GM23338 (cell line): ENCODE measurements around the gene ASPSCR1.

Experiments
- EZH2 ChIP-seq: fragments of 200-600 bp; sonication (generic); IDR thresholded peaks from one replicate; pipeline ENCODE4 v1.8.0; 2017; ENCODE audit warnings: antibody characterized with exemption, mild to moderate bottlenecking, low read depth; ENCODE audit not compliant: unreplicated experiment
- NANOG ChIP-seq: IDR thresholded peaks from 2 replicates; pipeline ENCODE4 v1.6.1; 2016; ENCODE audit warnings: antibody characterized with exemption, borderline replicate concordance
- POLR2AphosphoS5 ChIP-seq: IDR thresholded peaks from 2 replicates; pipeline ENCODE4 v1.6.1; 2016; ENCODE audit warnings: antibody characterized with exemption, low read depth
- ZNF331 ChIP-seq: fragments of 250-450 bp; sonication (Bioruptor Pico); IDR thresholded peaks from 2 replicates; pipeline ENCODE4 v1.5.0; 2020; ENCODE audit warnings: low read depth, mild to moderate bottlenecking, moderate library complexity
- TF ChIP-seq, protein P1 (sequence below), 2 experiments: fragments of 200-600 bp in 1 of 2; sonication (generic) in 1 of 2; conservative IDR thresholded peaks; 2 replicates each; pipeline versions ENCODE4 v1.5.1 to v1.6.1; 2016 to 2017; ENCODE audit warnings: antibody characterized with exemption in 2 of 2, low read depth in 2 of 2, mild to moderate bottlenecking in 2 of 2, moderate library complexity in 1 of 2
- TF ChIP-seq, protein P2 (sequence below): IDR thresholded peaks from one replicate; pipeline ENCODE4 v1.6.1; 2018; ENCODE audit warnings: antibody characterized with exemption; ENCODE audit not compliant: unreplicated experiment

DNA sequence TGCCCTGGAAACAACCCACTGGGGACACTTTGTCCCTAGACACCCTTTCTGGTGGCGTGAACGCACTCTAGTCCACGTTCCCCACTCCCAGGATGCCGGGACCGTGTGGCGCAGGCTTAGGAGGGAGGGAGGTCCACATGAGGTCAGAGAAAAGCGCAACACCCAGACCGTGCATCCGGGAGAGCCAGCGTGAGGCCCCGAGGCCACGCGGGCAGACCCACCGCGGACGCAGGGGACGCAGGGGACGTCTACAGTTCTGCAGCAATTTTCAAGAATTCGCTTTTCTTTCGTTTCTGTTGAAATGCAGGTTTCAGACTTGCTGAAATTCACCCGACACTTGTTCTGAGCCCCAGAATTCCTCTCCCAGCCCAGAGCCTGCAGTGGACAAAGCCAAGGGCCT, 69.5 kb downstream of the ASPSCR1 start:
- TF ChIP-seq, protein P1, sequence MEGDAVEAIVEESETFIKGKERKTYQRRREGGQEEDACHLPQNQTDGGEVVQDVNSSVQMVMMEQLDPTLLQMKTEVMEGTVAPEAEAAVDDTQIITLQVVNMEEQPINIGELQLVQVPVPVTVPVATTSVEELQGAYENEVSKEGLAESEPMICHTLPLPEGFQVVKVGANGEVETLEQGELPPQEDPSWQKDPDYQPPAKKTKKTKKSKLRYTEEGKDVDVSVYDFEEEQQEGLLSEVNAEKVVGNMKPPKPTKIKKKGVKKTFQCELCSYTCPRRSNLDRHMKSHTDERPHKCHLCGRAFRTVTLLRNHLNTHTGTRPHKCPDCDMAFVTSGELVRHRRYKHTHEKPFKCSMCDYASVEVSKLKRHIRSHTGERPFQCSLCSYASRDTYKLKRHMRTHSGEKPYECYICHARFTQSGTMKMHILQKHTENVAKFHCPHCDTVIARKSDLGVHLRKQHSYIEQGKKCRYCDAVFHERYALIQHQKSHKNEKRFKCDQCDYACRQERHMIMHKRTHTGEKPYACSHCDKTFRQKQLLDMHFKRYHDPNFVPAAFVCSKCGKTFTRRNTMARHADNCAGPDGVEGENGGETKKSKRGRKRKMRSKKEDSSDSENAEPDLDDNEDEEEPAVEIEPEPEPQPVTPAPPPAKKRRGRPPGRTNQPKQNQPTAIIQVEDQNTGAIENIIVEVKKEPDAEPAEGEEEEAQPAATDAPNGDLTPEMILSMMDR (conservative IDR thresholded peaks at IDR 0.05; ENCODE audit: low read depth in 2 of 2) = no peak
- no peak for TF ChIP-seq NANOG
- no peak for TF ChIP-seq ZNF331 (CRISPR knock-in tag)
- TF ChIP-seq EZH2 = no peak
- TF ChIP-seq, protein P2, sequence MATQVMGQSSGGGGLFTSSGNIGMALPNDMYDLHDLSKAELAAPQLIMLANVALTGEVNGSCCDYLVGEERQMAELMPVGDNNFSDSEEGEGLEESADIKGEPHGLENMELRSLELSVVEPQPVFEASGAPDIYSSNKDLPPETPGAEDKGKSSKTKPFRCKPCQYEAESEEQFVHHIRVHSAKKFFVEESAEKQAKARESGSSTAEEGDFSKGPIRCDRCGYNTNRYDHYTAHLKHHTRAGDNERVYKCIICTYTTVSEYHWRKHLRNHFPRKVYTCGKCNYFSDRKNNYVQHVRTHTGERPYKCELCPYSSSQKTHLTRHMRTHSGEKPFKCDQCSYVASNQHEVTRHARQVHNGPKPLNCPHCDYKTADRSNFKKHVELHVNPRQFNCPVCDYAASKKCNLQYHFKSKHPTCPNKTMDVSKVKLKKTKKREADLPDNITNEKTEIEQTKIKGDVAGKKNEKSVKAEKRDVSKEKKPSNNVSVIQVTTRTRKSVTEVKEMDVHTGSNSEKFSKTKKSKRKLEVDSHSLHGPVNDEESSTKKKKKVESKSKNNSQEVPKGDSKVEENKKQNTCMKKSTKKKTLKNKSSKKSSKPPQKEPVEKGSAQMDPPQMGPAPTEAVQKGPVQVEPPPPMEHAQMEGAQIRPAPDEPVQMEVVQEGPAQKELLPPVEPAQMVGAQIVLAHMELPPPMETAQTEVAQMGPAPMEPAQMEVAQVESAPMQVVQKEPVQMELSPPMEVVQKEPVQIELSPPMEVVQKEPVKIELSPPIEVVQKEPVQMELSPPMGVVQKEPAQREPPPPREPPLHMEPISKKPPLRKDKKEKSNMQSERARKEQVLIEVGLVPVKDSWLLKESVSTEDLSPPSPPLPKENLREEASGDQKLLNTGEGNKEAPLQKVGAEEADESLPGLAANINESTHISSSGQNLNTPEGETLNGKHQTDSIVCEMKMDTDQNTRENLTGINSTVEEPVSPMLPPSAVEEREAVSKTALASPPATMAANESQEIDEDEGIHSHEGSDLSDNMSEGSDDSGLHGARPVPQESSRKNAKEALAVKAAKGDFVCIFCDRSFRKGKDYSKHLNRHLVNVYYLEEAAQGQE = no peak
- no peak for TF ChIP-seq POLR2AphosphoS5
